HepG2 (cell line): ENCODE results near the gene RPTOR. TPM values are rescaled to one million over a fixed set of nuclear protein-coding genes. Genes with fewer than 3 reads are reported as not detected.

Experiments used
- EP300 ChIP-seq, 3 experiments: sonication (generic) in 1 of 3; formaldehyde crosslinking in 1 of 3; IDR thresholded peaks; 2 replicates each; pipeline versions ENCODE4 v1.5.1 to v1.6.1; 2011 to 2020; ENCODE audit warnings: low read depth in 2 of 3, low read length in 2 of 3, borderline replicate concordance in 1 of 3, improper control_type of control experiment in 1 of 3, mild to moderate bottlenecking in 1 of 3, missing genetic modification reagents in 1 of 3, moderate library complexity in 1 of 3
- IKZF4 ChIP-seq: sonication (generic); formaldehyde crosslinking; IDR thresholded peaks from 2 replicates; pipeline ENCODE4 v1.5.1; 2020; ENCODE audit warnings: borderline replicate concordance, mild to moderate bottlenecking, low read depth, missing genetic modification reagents; ENCODE audit errors: not compliant biosample characterization
- KIAA2018 ChIP-seq: sonication (generic); formaldehyde crosslinking; IDR thresholded peaks from 2 replicates; pipeline ENCODE4 v1.5.0; 2020; ENCODE audit warnings: mild to moderate bottlenecking, missing genetic modification reagents, borderline replicate concordance
- MAFK ChIP-seq, 2 experiments: IDR thresholded peaks in 1 of 2; conservative IDR thresholded peaks in 1 of 2; 2 replicates each; pipeline ENCODE4 v1.6.1; 2011; ENCODE audit warnings: improper control_type of control experiment in 2 of 2, low read length in 2 of 2
- MEIS1 ChIP-seq: sonication (generic); formaldehyde crosslinking; IDR thresholded peaks from 2 replicates; pipeline ENCODE4 v1.9.0; 2021; ENCODE audit warnings: mild to moderate bottlenecking, missing genetic modification reagents, moderate library complexity, borderline replicate concordance
- MYNN ChIP-seq: sonication (generic); formaldehyde crosslinking; IDR thresholded peaks from 2 replicates; pipeline ENCODE4 v1.4.0; 2020; ENCODE audit warnings: mild to moderate bottlenecking, low read depth, missing genetic modification reagents
- REPIN1 ChIP-seq: sonication (generic); formaldehyde crosslinking; IDR thresholded peaks from 2 replicates; pipeline ENCODE4 v1.8.0; 2022; ENCODE audit warnings: missing genetic modification reagents, low read depth, mild to moderate bottlenecking, borderline replicate concordance
- TOPORS ChIP-seq: sonication (generic); formaldehyde crosslinking; IDR thresholded peaks from 2 replicates; pipeline ENCODE4 v1.8.0; 2023; ENCODE audit warnings: mild to moderate bottlenecking, missing genetic modification reagents
- USF2 ChIP-seq, 2 experiments: sonication (generic) in 1 of 2; formaldehyde crosslinking in 1 of 2; IDR thresholded peaks; 2 replicates each; pipeline versions ENCODE4 v1.5.1 to v1.6.1; 2011 to 2020; ENCODE audit warnings: borderline replicate concordance in 1 of 2, low read depth in 1 of 2, low read length in 1 of 2, mild to moderate bottlenecking in 1 of 2, missing genetic modification reagents in 1 of 2, moderate library complexity in 1 of 2
- ZBTB33 ChIP-seq: sonication (generic); formaldehyde crosslinking; IDR thresholded peaks from 2 replicates; pipeline ENCODE4 v1.4.0; 2020; ENCODE audit warnings: missing genetic modification reagents
- ZC3H4 ChIP-seq: sonication (generic); formaldehyde crosslinking; IDR thresholded peaks from 2 replicates; pipeline ENCODE4 v1.4.0; 2020; ENCODE audit warnings: missing genetic modification reagents, borderline replicate concordance
- ZNF496 ChIP-seq: sonication (generic); formaldehyde crosslinking; IDR thresholded peaks from 2 replicates; pipeline ENCODE4 v1.8.1; 2023; ENCODE audit warnings: mild to moderate bottlenecking, moderate library complexity, missing genetic modification reagents; ENCODE audit not compliant: insufficient replicate concordance
- ZSCAN29 ChIP-seq: sonication (generic); formaldehyde crosslinking; conservative IDR thresholded peaks from 2 replicates; pipeline ENCODE4 v1.4.0; 2020; ENCODE audit warnings: mild to moderate bottlenecking, missing genetic modification reagents
- polyA plus RNA-seq, 8 experiments: library from polyadenylated mRNA; depleted of rRNA in 3 of 8; stranded (reverse) in 7 of 8; unstranded in 1 of 8; fragments of >200 nt; fragmentation: Illumina TruSeq in 4 of 8; extraction: Trizol in 4 of 8; gene quantifications; 2 replicates each; pipeline versions ENCODE4 v1.2.1 to v1.2.3, GENCODE V29; 2011 to 2016; ENCODE audit warnings: low read depth in 4 of 8, missing spikeins in 1 of 8, mixed read lengths in 1 of 8; ENCODE audit not compliant: insufficient read depth in 1 of 8
- total RNA-seq, 5 experiments: library from RNA; depleted of rRNA; stranded (reverse); fragments of >200 nt; fragmentation: Illumina TruSeq; extraction: Trizol; gene quantifications; 2 replicates each; pipeline ENCODE4 v1.2.3, GENCODE V29; 2016; ENCODE audit warnings: low read depth in 1 of 5

Gene RPTOR
- total and polyA plus RNA-seq, 2 of the 13 experiments (the other 11 are each of a cell fraction or from before 2014, with no cell fraction given) = 6.6 to 25.3 TPM

- TF ChIP-seq MYNN (CRISPR knock-in tag) (0 out of 2 replicates have a peak, but pooled peaks have one; percentile 30), MAFK (conservative IDR thresholded peaks at IDR 0.05 in 1 of 2, IDR thresholded peaks at IDR 0.05 in 1 of 2; ENCODE audit: low read length in 2 of 2) (0 out of 4 replicates have a peak, but pooled peaks have one; percentile 4 to 12), ZC3H4 (no peak), ZNF496 (CRISPR knock-in tag) (no peak), USF2 (IDR thresholded peaks at IDR 0.05; ENCODE audit: low read depth, low read length) (peak; percentile 88), USF2 (CRISPR knock-in tag; IDR thresholded peaks at IDR 0.05; ENCODE audit: borderline replicate concordance) (peak; percentile 77; the same call in 1 of the 2 replicates), REPIN1 (0 out of 2 replicates have a peak, but pooled peaks have one; percentile 30), EP300 (IDR thresholded peaks at IDR 0.05; ENCODE audit: low read depth in 2 of 2, low read length in 2 of 2) (no peak), EP300 (CRISPR knock-in tag; IDR thresholded peaks at IDR 0.05; ENCODE audit: borderline replicate concordance) (no peak), MEIS1 (CRISPR knock-in tag) (no peak), ZBTB33 (CRISPR knock-in tag) (no peak), ZSCAN29 (CRISPR knock-in tag) (no peak), IKZF4 (no peak), KIAA2018 (CRISPR knock-in tag) (no peak), TOPORS (0 out of 2 replicates have a peak, but pooled peaks have one; percentile 37)
Observed at GRCh38 chr17:80987941-80988461, 443.4 kb downstream of the RPTOR start (continued).
